HepG2 (cell line): ENCODE data around the gene EBPL.

Experiments used
- CTCF ChIP-seq: sonication (generic); formaldehyde crosslinking; IDR thresholded peaks from 2 replicates; pipeline ENCODE4 v1.5.0; 2020; ENCODE audit warnings: mild to moderate bottlenecking, missing genetic modification reagents, moderate library complexity
- PHF5A ChIP-seq: IDR thresholded peaks from one replicate; pipeline ENCODE4 v1.6.1; 2018; ENCODE audit warnings: low read depth, missing genetic modification reagents; ENCODE audit not compliant: unreplicated experiment
- ZNF10 ChIP-seq: sonication (generic); formaldehyde crosslinking; IDR thresholded peaks from 2 replicates; pipeline ENCODE4 v1.4.0; 2020; ENCODE audit warnings: mild to moderate bottlenecking, low read depth, missing genetic modification reagents, borderline replicate concordance
- ZNF441 ChIP-seq: sonication (generic); formaldehyde crosslinking; IDR thresholded peaks from 2 replicates; pipeline ENCODE4 v1.7.0; 2021; ENCODE audit warnings: missing genetic modification reagents, borderline replicate concordance
- ZNF589 ChIP-seq: sonication (generic); formaldehyde crosslinking; conservative IDR thresholded peaks from 2 replicates; pipeline ENCODE4 v1.8.0; 2022; ENCODE audit warnings: mild to moderate bottlenecking, moderate library complexity, missing genetic modification reagents

GRCh38 chr13:49638744-49639072, 52.6 kb downstream of the EBPL start:
- TF ChIP-seq PHF5A (CRISPR knock-in tag) (no peak), ZNF10 (CRISPR knock-in tag) (no peak), ZNF589 (CRISPR knock-in tag) (no peak), ZNF441 (CRISPR knock-in tag) (no peak), CTCF (CRISPR knock-in tag) (no peak)
